Hepatocyte (in vitro differentiated cells): ENCODE results near the gene BTK. TPM values are rescaled to one million over a fixed set of nuclear protein-coding genes. Genes with fewer than 3 reads are reported as not detected.

Experiments
- DNase-seq: peaks from one replicate; pipeline ENCODE4 v3.0.0-alpha.2; 2016; ENCODE audit warnings: low spot score
- H2AFZ ChIP-seq: fragments of 200-600 bp; sonication (generic); 2 replicates; pipeline ENCODE4 v1.6.0; 2016; ENCODE audit warnings: antibody characterized with exemption, mild to moderate bottlenecking
- H3K27ac ChIP-seq: fragments of 200-600 bp; sonication (generic); 2 replicates; pipeline ENCODE4 v1.5.1; 2016; ENCODE audit warnings: mild to moderate bottlenecking
- H3K27me3 ChIP-seq: fragments of 200-600 bp; sonication (generic); 2 replicates; pipeline ENCODE4 v1.6.1; 2016
- H3K36me3 ChIP-seq: fragments of 200-600 bp; sonication (generic); replicated peaks from 2 replicates; pipeline ENCODE4 v1.5.1; 2016; ENCODE audit warnings: low read depth; ENCODE audit not compliant: insufficient read depth
- H3K4me1 ChIP-seq: fragments of 200-600 bp; sonication (generic); 2 replicates; pipeline ENCODE4 v1.5.1; 2016; ENCODE audit warnings: mild to moderate bottlenecking, moderate library complexity; ENCODE audit not compliant: insufficient read depth
- H3K4me2 ChIP-seq: fragments of 200-600 bp; sonication (generic); 2 replicates; pipeline ENCODE4 v1.6.0; 2016
- H3K4me3 ChIP-seq: fragments of 200-600 bp; sonication (generic); 2 replicates; pipeline ENCODE4 v1.5.1; 2016; ENCODE audit warnings: mild to moderate bottlenecking
- H3K79me2 ChIP-seq: fragments of 200-600 bp; sonication (generic); 2 replicates; pipeline ENCODE4 v1.6.0; 2017; ENCODE audit warnings: mild to moderate bottlenecking
- H3K9me2 ChIP-seq: fragments of 200-600 bp; sonication (generic); replicated peaks from 2 replicates; pipeline ENCODE4 v1.6.0; 2017; ENCODE audit warnings: mild to moderate bottlenecking; ENCODE audit not compliant: insufficient read depth
- H3K9me3 ChIP-seq: fragments of 200-600 bp; sonication (generic); 2 replicates; pipeline ENCODE4 v1.5.1; 2016; ENCODE audit warnings: low read depth, mild to moderate bottlenecking
- H4K20me1 ChIP-seq: fragments of 200-600 bp; sonication (generic); 2 replicates; pipeline ENCODE4 v1.6.0; 2016; ENCODE audit warnings: mild to moderate bottlenecking; ENCODE audit not compliant: insufficient read depth, poor library complexity, severe bottlenecking
- CTCF ChIP-seq: fragments of 200-600 bp; sonication (generic); IDR thresholded peaks from 2 replicates; pipeline ENCODE4 v1.5.1; 2016; ENCODE audit warnings: antibody characterized with exemption, mild to moderate bottlenecking; ENCODE audit not compliant: poor library complexity
- EZH2 ChIP-seq: fragments of 200-600 bp; sonication (generic); IDR thresholded peaks from 2 replicates; pipeline ENCODE4 v1.6.1; 2016; ENCODE audit warnings: antibody characterized with exemption, mild to moderate bottlenecking, borderline replicate concordance
- EZH2phosphoT487 ChIP-seq: fragments of 200-600 bp; sonication (generic); IDR thresholded peaks from one replicate; pipeline ENCODE4 v1.6.1; 2018; ENCODE audit warnings: antibody characterized with exemption, mild to moderate bottlenecking, low read depth, moderate library complexity; ENCODE audit not compliant: unreplicated experiment, severe bottlenecking
- WGBS: methylation state at CpG from one replicate; pipeline ENCODE4 v1.1.6; 2016; ENCODE audit warnings: low lambda C conversion rate; ENCODE audit errors: missing lambda C conversion rate; 5-methylcytosine and 5-hydroxymethylcytosine counted together
- polyA plus RNA-seq: library from polyadenylated mRNA; unstranded; fragments of >200 nt; fragmentation: Nextera tagmentation; extraction: Ambion mirVana; gene quantifications from 2 replicates; pipeline ENCODE4 v1.2.1, GENCODE V29; 2016
- small RNA-seq: library from RNA; depleted of rRNA; stranded (forward); fragments of <200 nt; gene quantifications from one replicate; pipeline ENCODE3, GENCODE V24; 2014
- total RNA-seq: library from RNA; depleted of rRNA; stranded (reverse); fragments of >200 nt; gene quantifications from 2 replicates; pipeline ENCODE4 v1.2.3, GENCODE V29; 2014

BTK gene
- total and polyA plus RNA-seq, 2 experiments from 2014 or later, result 0.70 to 1.4 TPM

DNA sequence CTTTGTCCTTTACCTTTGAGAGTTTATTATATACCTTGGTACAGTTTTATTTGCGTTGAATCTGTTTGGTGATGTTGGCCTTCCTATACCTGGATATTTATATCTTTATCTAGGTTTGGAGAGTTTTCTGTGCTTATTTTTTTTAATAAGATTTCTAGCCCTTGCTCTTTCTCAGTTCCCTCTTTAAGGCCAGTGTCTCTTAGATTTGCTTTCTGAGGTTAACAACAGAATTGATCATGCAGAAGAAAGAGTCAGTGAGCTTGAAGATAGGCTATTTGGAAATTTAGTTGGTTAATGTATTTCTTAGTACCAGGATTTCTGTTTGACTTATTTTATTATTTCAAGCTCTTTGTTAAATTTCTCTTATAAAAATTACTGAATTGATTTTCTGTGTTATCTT lies 82.2 kb downstream of the BTK start:
- H3K4me3 ChIP-seq, result no peak overlapping the region
- no peaks in the 10 kb centered on the region for H3K4me1 ChIP-seq
- no peak overlapping the region for H3K4me2 ChIP-seq
- no peaks in the 10 kb centered on the region for H3K9me2 ChIP-seq
- H3K27ac ChIP-seq, result no peak overlapping the region
- H2AFZ ChIP-seq, result no peak overlapping the region
- no peaks in the 10 kb centered on the region for H3K36me3 ChIP-seq
- TF ChIP-seq EZH2, result no peak
- no peak for TF ChIP-seq CTCF
- no peak for TF ChIP-seq EZH2phosphoT487
- WGBS, result 71% methylated on average over 1 of the region's 1 CpG
- H3K9me3 ChIP-seq, result no peaks in the 10 kb centered on the region
- DNase-seq, result no peak
- no peaks in the 10 kb centered on the region for H3K27me3 ChIP-seq
- H4K20me1 ChIP-seq, result no peaks in the 10 kb centered on the region
- no peaks in the 10 kb centered on the region for H3K79me2 ChIP-seq

Small RNAs within 50 kb of the gene (small RNA-seq; reads per million reads assigned to genes)
- not detected for gene RNU6-934P

Other genes starting within 250 kb of the BTK start
- 0.40 and 0.84 TPM in 2 replicates for gene DRP2, start 166.4 kb downstream of the BTK start, total RNA-seq
- 0.11 and 0.22 TPM in 2 replicates for gene DRP2, start 166.4 kb downstream of the BTK start, polyA plus RNA-seq
- not detected in 2 replicates for gene TAF7L, start 94.9 kb downstream of the BTK start, total RNA-seq
- gene TAF7L, start 94.9 kb downstream of the BTK start, polyA plus RNA-seq, result 0.08 TPM in 1 of 2 replicates, not detected in the other
- 8.8 and 10.2 TPM in 2 replicates for gene TIMM8A, start 37.4 kb downstream of the BTK start, total RNA-seq
- 13.0 and 16.5 TPM in 2 replicates for gene TIMM8A, start 37.4 kb downstream of the BTK start, polyA plus RNA-seq
- 2,118 and 2,358 TPM in 2 replicates for gene RPL36A, start 4.8 kb upstream of the BTK start, total RNA-seq
- gene RPL36A, start 4.8 kb upstream of the BTK start, polyA plus RNA-seq, result 245 and 263 TPM in 2 replicates
- 134 and 147 TPM in 2 replicates for gene GLA, start 21.7 kb upstream of the BTK start, total RNA-seq
- 86.4 and 96.5 TPM in 2 replicates for gene GLA, start 21.7 kb upstream of the BTK start, polyA plus RNA-seq
- gene HNRNPH2, start 22.0 kb upstream of the BTK start, total RNA-seq, result 74.4 and 76.0 TPM in 2 replicates
- gene HNRNPH2, start 22.0 kb upstream of the BTK start, polyA plus RNA-seq, result 103 and 112 TPM in 2 replicates
- 5.0 and 8.3 TPM in 2 replicates for gene ARMCX4, start 99.3 kb upstream of the BTK start, total RNA-seq
- gene ARMCX4, start 99.3 kb upstream of the BTK start, polyA plus RNA-seq, result 5.2 and 6.2 TPM in 2 replicates
- gene ARMCX1, start 164.4 kb upstream of the BTK start, total RNA-seq, result 53.1 and 62.4 TPM in 2 replicates
- gene ARMCX1, start 164.4 kb upstream of the BTK start, polyA plus RNA-seq, result 35.2 and 41.5 TPM in 2 replicates
- 44.0 and 65.3 TPM in 2 replicates for gene ARMCX6, start 231.8 kb upstream of the BTK start, total RNA-seq
- 70.2 and 70.7 TPM in 2 replicates for gene ARMCX6, start 231.8 kb upstream of the BTK start, polyA plus RNA-seq
- gene ARMCX3, start 237.0 kb upstream of the BTK start, total RNA-seq, result 97.6 and 102 TPM in 2 replicates
- gene ARMCX3, start 237.0 kb upstream of the BTK start, polyA plus RNA-seq, result 99.5 and 112 TPM in 2 replicates